Stimulated activated CD4-positive, alpha-beta T cell treated with anti-CD3 and anti-CD28 coated beads, TNF-alpha, amount 100 ng/mL, for 48 hours (primary cell): ENCODE measurements around the gene ARAP3.

Source experiments
- DNase-seq, 3 donors: peaks; one replicate each; pipeline ENCODE4 v3.0.0-alpha.2; 2020; ENCODE audit warnings: low read depth in 3 of 3

Gene ARAP3

DNA sequence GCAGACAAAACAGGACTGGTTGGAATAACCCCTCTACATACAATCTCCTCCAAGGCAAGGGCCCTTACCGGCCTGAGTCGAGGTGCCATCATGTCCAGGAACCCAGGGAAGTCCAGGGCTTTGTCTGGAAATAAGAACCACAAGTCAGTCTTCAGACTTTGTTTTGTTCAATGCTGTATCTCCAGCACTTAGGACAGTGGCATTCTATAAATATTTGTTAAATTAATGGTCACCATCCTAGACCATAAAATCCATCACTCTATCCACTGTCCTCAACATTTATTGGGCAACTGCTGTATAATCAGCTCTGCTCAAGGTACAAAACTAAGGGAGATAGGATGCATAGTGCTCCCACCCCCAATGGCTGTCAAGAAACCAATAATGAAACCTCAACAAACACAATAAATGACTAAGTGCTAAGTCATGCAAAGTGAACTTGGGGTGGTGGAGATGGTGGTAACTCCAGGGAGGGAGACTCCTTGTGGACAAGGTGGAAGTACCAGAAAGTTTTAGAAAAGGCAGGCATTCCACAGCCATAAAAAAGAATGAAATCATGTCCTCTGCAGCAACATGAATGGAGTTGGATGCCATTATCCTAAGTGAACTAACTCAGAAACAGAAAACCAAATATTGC is 40.3 kb downstream of the ARAP3 start:
- DNase-seq = no peak

DNA sequence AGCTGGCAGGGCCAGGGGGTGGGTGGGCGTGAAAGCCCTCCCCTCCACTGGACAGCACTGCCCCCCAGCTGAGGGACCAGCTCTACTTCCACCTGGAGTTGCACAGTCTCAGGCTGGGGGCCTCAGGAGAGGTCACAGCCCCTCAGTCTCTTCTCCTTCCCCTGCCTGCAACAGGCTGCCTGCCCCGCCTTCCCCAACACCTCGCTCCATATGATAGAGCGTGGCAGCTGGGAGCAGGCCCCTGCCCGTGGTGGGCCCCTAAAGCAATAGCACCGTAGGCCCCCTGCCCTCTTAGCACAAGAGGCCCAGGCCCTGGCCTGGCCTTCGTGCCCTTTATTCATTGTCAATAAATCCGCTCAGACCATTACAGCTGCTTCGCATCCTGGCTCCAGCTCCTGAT is 41.3 kb downstream of the ARAP3 start:
- no peak for DNase-seq

DNA sequence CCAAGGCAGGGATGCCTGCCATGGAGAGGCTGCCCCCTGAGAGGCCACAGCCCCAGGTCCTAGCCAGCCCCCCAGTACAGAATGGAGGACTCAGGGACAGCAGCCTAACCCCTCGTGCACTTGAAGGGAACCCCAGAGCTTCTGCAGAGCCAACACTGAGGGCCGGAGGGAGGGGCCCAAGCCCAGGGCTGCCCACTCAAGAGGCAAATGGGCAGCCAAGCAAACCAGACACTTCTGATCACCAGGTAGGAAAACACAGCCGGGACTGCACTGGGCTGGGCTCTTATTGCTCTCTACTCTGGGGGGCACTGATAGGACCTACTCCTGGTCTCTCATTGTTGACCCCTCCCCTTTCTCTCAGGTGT is 42.0 kb downstream of the ARAP3 start:
- no peak for DNase-seq

DNA sequence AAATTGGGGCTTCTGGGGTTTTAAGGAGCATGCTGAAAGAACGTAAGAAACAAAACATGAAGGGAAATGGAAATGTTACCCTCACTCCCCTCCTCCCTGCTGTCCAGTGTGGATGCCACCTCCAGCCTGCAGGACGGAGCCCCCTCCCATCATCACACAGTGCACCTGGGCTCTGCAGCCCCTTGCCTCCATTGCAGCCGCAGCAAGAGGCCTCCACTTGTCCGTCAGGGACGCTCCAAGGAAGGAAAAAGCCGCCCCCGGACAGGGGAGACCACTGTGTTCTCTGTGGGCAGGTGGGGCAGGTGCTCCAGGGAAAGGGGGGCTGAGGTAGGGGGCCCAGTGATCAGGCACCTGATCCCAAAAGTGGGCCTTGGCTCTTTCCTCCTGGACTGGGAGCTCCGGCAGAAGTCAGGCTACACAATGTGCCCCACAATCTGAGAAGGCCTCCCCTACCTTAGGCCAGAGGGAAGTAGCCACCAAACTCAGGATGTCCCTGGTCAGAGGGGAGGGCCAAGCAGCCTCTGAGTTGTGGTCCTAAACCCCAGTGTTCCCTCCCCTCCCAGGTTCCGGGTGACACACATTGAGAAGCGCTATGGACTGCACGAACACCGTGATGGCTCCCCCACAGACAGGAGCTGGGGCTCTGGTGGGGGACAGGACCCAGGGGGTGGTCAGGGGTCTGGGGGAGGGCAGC is 42.5 kb downstream of the ARAP3 start:
- no peak for DNase-seq

DNA sequence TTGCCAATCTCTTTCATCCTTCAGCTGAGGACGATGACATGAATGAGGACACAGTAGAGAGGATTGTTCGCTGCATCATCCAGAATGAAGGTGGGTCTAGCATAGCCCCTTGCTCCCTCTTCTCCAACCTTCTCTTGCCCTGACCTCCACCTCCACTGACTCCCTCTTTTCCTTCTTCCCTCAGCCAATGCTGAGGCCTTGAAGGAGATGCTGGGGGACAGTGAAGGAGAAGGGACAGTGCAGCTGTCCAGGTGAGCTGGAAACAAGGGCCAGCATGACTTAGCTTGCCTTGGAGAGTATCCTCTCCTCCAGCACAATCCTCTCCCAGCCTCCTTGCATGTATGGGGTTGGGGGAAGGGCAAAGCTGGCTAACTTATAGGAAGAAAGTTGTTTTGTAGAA is 43.3 kb downstream of the ARAP3 start:
- no peak for DNase-seq

DNA sequence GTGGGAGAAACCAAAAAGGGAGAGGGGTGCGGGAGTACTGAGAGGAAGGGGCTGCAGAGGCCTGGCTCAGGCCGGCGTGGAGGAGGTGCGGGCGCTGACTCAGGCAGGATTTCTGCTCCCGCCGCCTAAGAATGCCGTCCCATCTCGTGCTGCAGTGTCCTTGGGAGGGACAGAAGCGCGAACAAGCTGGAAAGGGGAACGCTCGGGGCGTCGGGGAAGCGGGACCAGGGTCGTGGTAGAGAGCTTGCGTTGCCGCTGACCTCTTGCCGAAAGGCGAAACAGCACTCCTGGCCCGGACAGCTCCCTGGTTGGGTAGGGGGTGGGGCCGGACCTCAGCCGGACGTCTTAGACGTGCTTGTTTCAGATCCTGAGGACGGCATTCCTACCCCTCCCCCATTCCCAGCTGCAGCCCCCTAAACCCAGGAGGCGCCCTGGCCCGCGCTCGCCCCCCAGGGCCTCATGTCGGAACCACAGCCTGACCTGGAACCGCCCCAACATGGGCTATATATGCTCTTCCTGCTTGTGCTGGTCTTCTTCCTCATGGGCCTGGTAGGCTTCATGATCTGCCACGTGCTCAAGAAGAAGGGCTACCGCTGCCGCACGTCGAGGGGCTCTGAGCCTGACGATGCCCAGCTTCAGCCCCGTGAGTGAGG is 44.1 kb downstream of the ARAP3 start:
- peak in 1 of 3 donors; percentile 49 for DNase-seq

DNA sequence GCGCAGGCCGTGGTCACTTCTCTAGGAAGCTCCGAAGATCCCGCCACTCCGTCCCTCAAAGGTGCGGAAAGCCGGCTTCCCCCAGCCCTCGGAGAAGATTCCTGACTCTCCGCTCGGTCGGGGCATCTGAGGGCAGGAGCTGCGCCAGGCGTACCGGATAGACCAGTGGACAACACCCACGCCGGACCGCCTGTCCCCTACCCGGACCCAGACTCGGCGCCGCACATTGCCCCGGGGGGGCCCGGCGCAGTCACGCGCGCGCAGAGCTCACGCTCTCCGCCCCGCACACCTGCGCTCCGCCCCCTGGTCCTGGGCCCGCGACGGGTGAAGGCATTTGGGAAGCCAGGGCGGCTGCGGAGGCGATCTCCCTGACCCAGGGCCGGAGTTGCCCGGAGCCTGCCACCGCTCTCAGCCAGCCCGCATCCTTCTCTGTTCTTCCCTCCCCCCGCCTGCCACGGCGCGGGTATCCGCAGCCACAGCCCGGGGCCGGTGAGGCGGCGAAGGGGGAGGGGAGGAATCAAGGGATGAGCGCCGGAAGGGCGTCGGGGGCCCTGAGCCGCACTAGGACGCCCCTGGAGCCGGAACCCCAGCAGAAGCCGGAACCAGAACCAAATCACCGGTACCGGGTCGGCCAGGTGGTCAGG is 44.8 kb downstream of the ARAP3 start:
- no peak for DNase-seq

DNA sequence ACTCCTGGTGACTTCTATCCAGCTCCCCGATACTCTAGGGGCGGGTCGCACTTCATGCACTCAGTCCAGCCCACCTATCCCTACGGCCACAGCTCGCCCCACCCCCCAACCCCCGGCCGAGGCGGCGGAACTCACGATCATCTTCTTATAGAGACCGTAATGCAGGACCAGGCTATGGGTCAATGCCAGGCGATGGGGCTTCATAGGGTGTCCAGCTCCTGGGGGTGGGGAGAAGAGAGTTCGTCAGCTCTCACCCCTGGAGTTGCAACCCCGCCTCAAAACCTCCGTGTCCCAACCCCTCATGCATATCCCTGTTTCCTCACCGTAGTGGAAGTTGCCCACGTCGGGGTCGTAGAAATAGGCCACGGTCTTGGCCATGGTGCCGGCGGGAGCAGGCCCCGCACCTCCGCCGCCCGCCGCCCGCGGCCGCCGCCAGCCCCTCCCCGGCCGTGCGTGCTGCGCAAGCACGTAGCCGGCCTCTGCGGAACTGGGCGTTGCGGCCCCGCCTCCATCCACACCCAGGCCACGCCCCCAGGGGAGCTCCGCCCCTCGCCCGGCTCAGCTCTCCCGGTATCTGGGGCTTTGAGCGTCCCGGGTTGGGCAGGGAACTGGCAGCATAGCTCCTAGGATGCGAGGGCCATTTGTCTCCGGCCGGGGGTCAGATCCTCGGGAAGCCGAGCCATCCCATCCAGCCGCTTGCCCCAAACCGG is 45.5 kb downstream of the ARAP3 start, which contains the start of the genes HDAC3 and RELL2:
HDAC3 (minus strand) TSS at position 437 of the 710 bp plus-strand sequence; CDS start at position 378, 59 bp downstream.
RELL2 (plus strand) TSS at position 585 of the 710 bp plus-strand sequence. CDS start 1,229 bp downstream, outside the sequence.
- DNase-seq = peak; percentile 88 to 94 (median 94)

DNA sequence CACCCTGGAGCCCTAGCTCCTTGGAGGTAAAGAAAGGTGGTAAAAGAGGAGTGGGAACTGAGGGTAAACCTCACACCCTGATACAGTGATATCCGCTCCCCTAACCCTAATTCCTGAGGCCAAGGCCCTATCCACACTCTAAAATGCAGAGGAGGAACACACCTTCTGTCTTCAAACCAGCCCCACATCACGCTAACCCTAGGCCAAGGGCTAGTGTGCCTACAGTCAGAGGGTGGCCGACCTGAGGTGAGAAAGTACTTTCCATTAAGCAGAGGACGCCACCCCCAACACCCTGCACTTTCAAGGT is 46.0 kb downstream of the ARAP3 start:
- no peak for DNase-seq

DNA sequence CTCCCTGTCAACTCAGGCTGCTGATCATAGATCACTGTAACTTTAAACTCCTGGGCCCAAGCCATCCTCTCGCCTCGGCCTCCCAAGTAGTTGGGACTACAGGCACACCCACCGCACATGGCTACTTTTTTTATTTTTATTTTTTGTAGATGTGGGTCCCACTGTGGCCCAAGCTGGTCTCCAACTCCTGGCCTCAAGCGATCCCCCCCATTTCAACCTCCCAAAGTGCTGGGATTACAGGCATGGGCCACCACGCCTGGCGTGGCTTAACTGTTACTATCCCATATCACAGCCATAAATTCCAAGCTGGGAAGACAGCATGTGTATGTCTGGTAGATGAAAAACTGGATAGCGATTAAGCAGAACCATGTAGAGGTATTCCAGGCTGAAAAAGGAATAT is 46.4 kb downstream of the ARAP3 start:
- DNase-seq = no peak

DNA sequence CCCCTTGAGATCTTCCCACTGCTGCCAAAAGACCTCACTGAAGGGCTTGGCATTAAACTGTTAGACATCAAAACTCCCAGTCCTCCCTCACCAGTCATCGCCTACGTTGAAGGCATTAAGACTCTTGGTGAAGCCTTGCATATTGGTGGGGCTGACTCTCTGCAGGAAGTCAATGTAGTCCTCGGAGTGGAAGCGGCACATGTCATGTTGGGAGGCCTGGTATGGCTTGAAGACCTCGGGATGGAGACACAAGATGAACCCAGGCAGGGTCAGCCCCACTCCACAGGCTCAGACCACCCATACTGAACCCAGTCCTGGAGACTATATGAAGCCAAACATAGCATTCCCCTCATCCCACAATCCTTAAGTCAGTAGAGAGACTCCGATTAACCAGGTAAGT is 47.3 kb downstream of the ARAP3 start:
- DNase-seq = no peak

DNA sequence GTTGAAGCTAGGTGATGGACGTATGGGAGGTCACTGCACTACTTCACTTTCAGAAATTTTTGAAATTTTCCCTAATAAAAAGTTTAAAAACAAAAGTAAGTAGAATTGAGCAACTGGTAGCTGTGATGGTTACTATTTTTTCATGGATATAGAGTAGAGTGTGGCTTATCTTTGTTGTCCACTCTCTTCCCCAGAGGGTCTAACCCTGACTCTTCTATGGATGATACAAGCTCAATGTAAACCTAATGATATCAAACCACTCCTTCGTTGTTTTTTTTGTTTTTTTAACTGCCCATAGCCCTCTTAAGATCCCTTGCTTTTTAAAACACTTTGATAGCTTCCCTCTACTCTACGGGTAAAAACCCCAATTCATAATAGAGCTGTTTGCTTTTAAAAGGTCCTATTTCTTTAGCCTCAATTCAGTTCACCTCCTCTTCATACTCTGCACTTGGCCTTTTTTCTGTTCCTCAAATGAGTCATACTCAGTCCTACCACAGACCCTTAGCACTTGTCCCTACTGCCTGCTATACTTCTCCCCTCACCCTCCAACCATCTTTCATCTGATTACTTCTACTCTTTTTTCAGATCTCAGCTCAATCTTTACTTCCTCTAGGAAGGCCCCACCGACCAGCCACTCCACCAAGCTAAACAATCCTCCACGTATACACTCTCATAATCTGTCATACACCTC is 48.0 kb downstream of the ARAP3 start:
- no peak for DNase-seq

DNA sequence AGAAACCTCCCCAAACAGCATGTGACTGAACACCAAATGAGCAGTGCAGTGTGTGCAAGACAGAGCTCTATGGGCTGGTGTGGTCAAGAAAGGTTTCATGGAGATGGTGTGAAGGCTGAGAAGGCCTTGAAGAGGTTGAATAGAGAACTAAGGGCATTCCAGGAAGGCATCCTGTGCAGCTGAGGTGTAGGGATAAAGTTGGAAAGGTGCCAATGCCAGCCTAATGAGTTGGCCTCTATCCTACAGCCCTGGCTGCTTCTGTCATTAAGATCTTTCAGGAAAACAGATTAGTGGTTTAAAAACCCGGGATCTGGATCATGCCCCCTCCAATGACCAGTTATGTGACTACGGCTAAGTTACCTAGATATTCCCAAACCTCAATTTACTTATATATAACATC is 49.4 kb downstream of the ARAP3 start:
- no peak for DNase-seq

DNA sequence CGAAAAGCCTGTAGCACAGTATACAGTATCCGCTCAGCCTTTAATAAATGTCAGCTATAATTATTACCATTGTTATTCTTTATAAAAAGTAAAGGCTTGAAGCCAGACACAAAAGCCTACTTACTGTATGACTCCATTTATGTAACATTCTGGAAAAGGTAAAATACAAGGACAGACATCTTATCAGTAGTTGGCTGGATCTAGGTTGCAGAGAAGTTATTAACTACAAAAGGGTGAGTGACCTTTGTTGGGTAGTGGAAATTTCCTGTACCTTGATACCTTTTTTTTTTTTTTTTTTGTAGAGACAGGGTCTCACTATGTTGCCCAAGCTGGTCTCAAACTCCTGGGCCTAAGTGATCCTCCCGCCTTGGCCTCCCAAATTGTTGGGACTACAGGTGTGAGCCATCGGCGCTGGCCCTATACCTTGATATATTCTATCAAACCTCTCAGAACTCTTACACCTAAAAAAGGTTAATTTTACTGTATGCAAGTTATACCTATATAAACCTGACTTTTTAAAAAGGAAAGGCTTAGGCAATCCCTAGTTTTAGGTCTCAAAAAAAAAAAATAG is 51.4 kb downstream of the ARAP3 start:
- no peak for DNase-seq

DNA sequence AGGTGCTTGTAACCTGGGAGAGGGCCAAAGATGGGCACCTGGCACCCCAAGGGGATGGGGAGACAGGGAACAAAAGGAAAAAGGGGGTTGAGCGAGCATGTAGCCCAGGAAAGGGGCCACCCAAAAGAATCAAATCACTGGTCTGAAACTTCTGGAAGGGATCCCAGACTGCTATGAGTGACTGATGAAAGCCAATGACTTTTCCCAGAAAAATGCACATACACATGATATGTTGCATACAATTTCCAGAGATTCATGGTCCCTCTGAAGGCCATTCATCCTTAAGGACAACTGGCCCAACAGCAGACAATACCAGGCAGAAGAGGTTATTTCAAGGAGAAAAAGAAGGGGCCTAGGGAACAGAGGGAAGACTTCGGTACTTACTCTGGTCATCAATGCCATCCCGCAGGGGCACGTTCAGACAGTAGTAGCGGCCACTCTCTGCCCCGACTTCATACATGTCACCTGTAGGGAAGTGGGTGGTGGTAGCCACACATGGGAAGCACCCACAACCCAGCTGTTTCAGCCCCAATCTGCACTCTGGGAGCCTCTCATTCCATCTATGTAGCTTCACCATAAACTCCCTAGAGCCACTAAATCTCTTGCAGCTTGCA is 53.7 kb downstream of the ARAP3 start:
- DNase-seq = no peak

DNA sequence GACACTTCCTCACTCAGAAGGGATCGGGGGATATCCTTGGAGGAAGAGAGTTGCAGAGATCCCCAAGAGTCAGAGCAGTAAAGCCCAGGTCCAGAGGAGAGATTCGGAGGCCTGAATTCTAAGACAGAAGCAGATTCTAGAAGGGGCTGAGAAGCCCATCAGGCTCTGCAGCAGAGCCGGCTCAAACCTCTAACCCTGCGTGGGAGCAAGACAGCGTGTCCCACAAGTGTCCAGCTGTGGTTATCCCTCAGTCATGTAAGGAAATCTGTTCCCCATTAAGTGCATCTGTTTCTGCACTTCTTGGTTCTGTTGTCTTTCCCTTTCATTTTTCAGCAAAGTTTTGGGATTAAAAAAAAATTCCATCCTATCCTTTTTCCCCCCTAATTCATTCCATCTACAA is 58.4 kb downstream of the ARAP3 start:
- DNase-seq = no peak

DNA sequence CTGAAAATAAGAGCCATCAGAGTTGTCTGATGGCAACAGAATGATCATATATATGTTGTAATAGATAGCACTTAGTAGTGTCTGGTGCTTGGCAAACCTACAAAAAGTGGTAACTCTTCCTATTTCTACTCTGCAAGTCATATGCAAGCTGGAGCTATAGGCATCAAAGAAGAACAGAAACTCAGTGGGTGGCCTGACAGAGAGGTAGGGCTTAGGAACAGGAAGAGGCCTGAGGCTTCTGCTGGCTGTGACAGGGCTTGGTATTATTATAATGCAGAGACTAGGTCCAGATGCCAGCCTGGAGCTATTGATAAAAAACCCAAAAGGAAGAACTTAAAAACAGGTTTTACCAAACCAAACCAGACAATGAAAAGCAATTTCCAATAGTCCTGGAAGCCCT is 58.8 kb downstream of the ARAP3 start:
- DNase-seq = no peak

DNA sequence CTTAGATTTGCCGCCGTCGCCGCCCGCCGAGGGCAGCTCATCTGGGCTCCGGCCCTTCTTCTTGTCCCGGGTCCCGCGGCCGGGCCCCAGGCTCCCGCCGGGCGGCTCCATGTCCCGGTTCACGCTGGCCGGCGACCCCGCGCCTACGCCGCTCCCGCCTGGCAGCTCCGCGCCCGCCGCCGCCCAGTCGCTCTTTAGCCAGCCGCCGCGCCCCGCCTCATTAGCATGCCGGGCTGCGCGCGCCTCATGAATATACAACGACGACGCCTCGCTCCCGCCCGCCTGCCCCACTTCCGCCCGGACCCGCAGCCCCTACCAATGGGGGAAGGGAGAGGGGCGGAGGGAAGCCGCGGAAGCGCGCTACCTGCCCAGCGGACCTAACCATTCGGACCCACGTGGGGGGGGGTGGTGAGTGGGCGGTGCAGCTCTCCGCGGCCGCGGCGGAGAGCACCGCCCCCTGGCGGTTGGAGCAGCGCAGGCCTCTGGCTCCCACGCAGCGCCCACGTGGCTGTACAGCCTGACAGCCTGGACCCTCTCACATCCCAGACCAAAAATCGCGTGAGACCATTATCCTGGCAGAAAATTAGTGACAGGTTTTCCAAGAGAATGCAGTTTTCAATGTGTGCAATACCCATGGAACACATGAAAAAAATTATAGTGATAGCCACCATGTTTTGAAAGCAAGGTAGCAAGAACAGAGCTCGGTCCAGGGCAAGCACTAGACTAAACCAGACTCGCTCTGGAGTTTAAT is 63.1 kb downstream of the ARAP3 start, which contains the start of gene DIAPH1:
DIAPH1 (minus strand) TSS at position 197 of the 751 bp plus-strand sequence; CDS start at position 111, 86 bp downstream.
- peak; percentile 97 to 100 (median 98) for DNase-seq

DNA sequence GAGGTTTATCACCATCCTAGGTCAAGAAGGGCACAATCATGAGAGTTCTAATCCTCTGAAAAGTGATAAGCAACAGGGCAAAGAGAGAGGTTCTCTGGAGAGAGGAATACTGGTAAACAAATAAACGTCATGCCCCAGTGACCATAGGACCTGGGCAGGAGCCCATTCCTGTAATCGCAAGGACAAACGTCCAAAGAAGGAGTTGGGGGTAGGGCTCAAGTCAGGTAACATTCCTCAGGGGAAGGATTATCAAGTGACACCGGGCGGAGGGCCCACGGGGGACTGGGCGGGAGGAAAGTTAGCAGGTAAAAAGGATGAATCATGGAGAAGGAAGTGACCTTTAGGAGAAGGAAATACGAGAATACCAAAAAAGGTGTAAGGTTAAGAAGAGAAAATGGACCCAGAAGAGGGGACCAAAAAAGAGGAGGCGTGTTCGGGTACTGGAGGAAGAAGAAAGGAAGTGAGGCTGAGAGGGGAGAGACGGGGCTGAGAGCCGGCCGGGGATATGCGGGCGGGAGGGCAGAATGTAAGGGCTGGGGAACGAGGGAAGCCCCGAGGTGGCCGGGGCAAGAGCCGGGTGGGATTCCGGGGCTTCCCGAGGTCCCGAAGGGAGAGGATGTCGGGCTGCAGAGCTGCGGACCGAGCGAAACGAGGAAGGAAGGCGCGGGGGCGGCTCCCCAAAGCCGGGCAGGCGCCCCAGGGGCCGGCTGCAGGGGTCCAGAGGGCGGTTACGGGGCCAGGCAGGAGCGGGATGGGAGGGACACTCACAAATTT is 63.8 kb downstream of the ARAP3 start:
- DNase-seq = peak in 1 of 3 donors; percentile 58
